Ovary (tissue), 3 donors: ENCODE results near the gene SP2.

ENCODE experiments used
- EP300 ChIP-seq: sonication (generic); formaldehyde crosslinking; IDR thresholded peaks from one replicate; pipeline ENCODE4 v1.6.1; 2017; ENCODE audit warnings: antibody characterized with exemption
- POLR2A ChIP-seq: fragments of 450-650 bp; IDR thresholded peaks from one replicate; pipeline ENCODE4 v1.6.1; 2017; ENCODE audit warnings: antibody characterized with exemption, mild to moderate bottlenecking, moderate library complexity
- TF ChIP-seq, protein P1 (sequence below), 3 donors: fragments of 450-650 bp in 2 of 3; fragments of 200-600 bp in 1 of 3; IDR thresholded peaks; one replicate each; pipeline versions ENCODE4 v1.5.1 to v1.8.0; 2016 to 2022; ENCODE audit warnings: antibody characterized with exemption in 3 of 3, mild to moderate bottlenecking in 1 of 3
- donor health status: DM: no; HTN: no; CAD: no.

DNA sequence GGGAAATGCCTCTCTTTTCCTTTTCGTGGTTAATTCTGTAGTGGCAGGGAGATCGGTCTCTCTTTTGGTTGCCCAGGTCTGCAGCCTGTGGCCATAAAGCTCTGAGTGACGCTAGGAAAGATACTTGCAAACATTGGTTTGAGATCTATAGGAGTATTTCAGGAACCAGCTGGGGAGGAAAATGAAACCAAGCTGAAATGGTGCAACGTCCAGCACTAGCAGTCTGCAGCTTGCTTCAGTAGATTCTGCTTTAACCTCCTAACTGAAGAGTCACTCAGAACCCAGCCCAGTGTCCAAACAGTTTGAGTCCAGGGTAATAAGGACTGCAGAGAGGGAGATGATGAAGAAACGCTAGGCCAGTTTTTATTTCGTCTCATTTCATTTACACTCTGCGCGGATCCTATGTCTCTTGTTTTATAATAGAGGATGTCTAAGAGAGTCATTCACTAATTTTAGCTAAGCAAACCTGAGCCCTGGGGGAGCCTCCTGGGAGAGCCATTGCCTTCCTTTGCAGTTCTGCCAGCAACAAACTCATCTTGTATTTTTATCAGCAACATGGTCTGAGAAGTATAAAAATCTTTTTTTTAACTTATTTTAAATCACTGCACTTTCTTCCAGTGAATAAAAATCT is 12.0 kb downstream of the SP2 start:
- TF ChIP-seq, protein P1, sequence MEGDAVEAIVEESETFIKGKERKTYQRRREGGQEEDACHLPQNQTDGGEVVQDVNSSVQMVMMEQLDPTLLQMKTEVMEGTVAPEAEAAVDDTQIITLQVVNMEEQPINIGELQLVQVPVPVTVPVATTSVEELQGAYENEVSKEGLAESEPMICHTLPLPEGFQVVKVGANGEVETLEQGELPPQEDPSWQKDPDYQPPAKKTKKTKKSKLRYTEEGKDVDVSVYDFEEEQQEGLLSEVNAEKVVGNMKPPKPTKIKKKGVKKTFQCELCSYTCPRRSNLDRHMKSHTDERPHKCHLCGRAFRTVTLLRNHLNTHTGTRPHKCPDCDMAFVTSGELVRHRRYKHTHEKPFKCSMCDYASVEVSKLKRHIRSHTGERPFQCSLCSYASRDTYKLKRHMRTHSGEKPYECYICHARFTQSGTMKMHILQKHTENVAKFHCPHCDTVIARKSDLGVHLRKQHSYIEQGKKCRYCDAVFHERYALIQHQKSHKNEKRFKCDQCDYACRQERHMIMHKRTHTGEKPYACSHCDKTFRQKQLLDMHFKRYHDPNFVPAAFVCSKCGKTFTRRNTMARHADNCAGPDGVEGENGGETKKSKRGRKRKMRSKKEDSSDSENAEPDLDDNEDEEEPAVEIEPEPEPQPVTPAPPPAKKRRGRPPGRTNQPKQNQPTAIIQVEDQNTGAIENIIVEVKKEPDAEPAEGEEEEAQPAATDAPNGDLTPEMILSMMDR (IDR thresholded peaks at IDR 0.05), result no peak
- TF ChIP-seq POLR2A (no peak), EP300 (no peak)
